NCI-H748 (cell line): ENCODE measurements around the gene NCOR1.
"Not testable (repeated sequence)": the region's sequence is repeated elsewhere in the genome, so short reads cannot be mapped to it uniquely, and the experiment has no call there.

Source experiments
- DNase-seq: peaks from one replicate; lab custom pipeline; 2025; ENCODE audit not compliant: unreplicated experiment; lab: John Stamatoyannopoulos, UW

NCOR1 gene

GRCh38 chr17:16152326-16152725, 63.0 kb downstream of the NCOR1 start:
- not testable (repeated sequence) for DNase-seq

GRCh38 chr17:16150251-16150856, 65.0 kb downstream of the NCOR1 start:
- DNase-seq: no peak

GRCh38 chr17:16148596-16148995, 66.7 kb downstream of the NCOR1 start:
- DNase-seq: no peak

- not testable (repeated sequence) for DNase-seq
These were observed 69.9 kb downstream of the NCOR1 start for GRCh38 chr17:16145319-16145890.

- no peak for DNase-seq
These were observed 73.6 kb downstream of the NCOR1 start for GRCh38 chr17:16141685-16142084.

GRCh38 chr17:16140854-16141253, 74.5 kb downstream of the NCOR1 start:
- no peak for DNase-seq

- DNase-seq: no peak
These were observed 79.9 kb downstream of the NCOR1 start for GRCh38 chr17:16135461-16135860.

- DNase-seq: no peak
These were observed 83.7 kb downstream of the NCOR1 start for GRCh38 chr17:16131593-16131992.

- no peak for DNase-seq
These were observed 85.7 kb downstream of the NCOR1 start for GRCh38 chr17:16129441-16130205.

- no peak for DNase-seq
These were observed 91.8 kb downstream of the NCOR1 start for GRCh38 chr17:16123531-16123930.

- no peak for DNase-seq
These were observed 92.5 kb downstream of the NCOR1 start for GRCh38 chr17:16122697-16123434.

GRCh38 chr17:16121915-16122314, 93.4 kb downstream of the NCOR1 start:
- DNase-seq: no peak

GRCh38 chr17:16120937-16121336, 94.4 kb downstream of the NCOR1 start:
- DNase-seq: no peak

- no peak for DNase-seq
These were observed 98.2 kb downstream of the NCOR1 start for GRCh38 chr17:16117149-16117548.

- DNase-seq: not testable (repeated sequence)
These were observed 100.1 kb downstream of the NCOR1 start for GRCh38 chr17:16115077-16115698.

GRCh38 chr17:16108871-16109270, 106.5 kb downstream of the NCOR1 start:
- no peak for DNase-seq

- DNase-seq: no peak
These were observed 106.9 kb downstream of the NCOR1 start for GRCh38 chr17:16108386-16108785.

GRCh38 chr17:16107165-16107770, 108.1 kb downstream of the NCOR1 start:
- no peak for DNase-seq

- peak; percentile 25 for DNase-seq
These were observed 109.0 kb downstream of the NCOR1 start for GRCh38 chr17:16106161-16106891.

- DNase-seq: no peak
These were observed 111.1 kb downstream of the NCOR1 start for GRCh38 chr17:16104189-16104588.
